CD4-positive, alpha-beta T cell (primary cell): ENCODE data around the gene MAP3K19. TPM values are rescaled to one million over a fixed set of nuclear protein-coding genes. Genes with fewer than 3 reads are reported as not detected.

Experiments used
- ATAC-seq: fragments of 200-7000 bp; cut with Tn5 transposase; one replicate; pipeline ENCODE4 v1.10.0; 2022; ENCODE audit warnings: mild to moderate bottlenecking; ENCODE audit not compliant: poor library complexity
- CTCF ChIA-PET: fragments of 350-600 bp; sonication (Branson Sonifier 250); formaldehyde crosslinking; loops from one replicate; lab custom pipeline; 2021; ENCODE audit warnings: antibody characterized with exemption, inconsistent platforms; lab: Charles Lee
- POLR2A ChIA-PET: fragments of 350-600 bp; sonication (Branson Sonifier 250); formaldehyde crosslinking; loops from one replicate; lab custom pipeline; 2021; ENCODE audit warnings: antibody characterized with exemption, inconsistent platforms; lab: Charles Lee
- DNase-seq, 14 experiments: peaks; one replicate each; pipeline ENCODE4 v3.0.0-alpha.2; 2013 to 2020; ENCODE audit warnings: mixed read lengths in 2 of 14
- H3K27ac ChIP-seq, 2 donors: one replicate each; pipeline versions ENCODE4 v1.5.1 to v1.7.0; 2013; ENCODE audit warnings: low read length in 2 of 2, low read depth in 1 of 2, mild to moderate bottlenecking in 1 of 2
- H3K27me3 ChIP-seq, 2 experiments: 1 replicate in 1 of 2; 2 replicates in 1 of 2; pipeline versions ENCODE4 v1.6.1 to v1.7.0; 2013; ENCODE audit warnings: low read length in 2 of 2, control low read depth in 1 of 2, mild to moderate bottlenecking in 1 of 2, moderate library complexity in 1 of 2; ENCODE audit not compliant: insufficient read depth in 2 of 2, control insufficient read depth in 1 of 2
- H3K36me3 ChIP-seq: one replicate; pipeline ENCODE4 v1.6.1; 2013; ENCODE audit warnings: low read length, control low read depth; ENCODE audit not compliant: insufficient read depth
- H3K4me1 ChIP-seq: one replicate; pipeline ENCODE4 v1.6.1; 2013; ENCODE audit warnings: low read length, control low read depth; ENCODE audit not compliant: insufficient read depth
- H3K4me3 ChIP-seq: one replicate; pipeline ENCODE4 v1.5.1; 2013; ENCODE audit warnings: mild to moderate bottlenecking, low read length, moderate library complexity
- H3K9me3 ChIP-seq, 2 experiments: 1 replicate in 1 of 2; 2 replicates in 1 of 2; pipeline versions ENCODE4 v1.6.1 to v1.7.0; 2013; ENCODE audit warnings: low read length in 2 of 2, mild to moderate bottlenecking in 2 of 2, control low read depth in 1 of 2, moderate library complexity in 1 of 2; ENCODE audit not compliant: control insufficient read depth in 1 of 2, insufficient read depth in 1 of 2
- H3K27ac Mint-ChIP-seq: one replicate; pipeline ENCODE4 v1.8.0; 2020; ENCODE audit warnings: mixed read lengths
- H3K27me3 Mint-ChIP-seq: one replicate; pipeline ENCODE4 v1.8.0; 2021; ENCODE audit warnings: mixed read lengths
- H3K36me3 Mint-ChIP-seq: one replicate; pipeline ENCODE4 v1.8.0; 2021; ENCODE audit warnings: low read depth, mixed read lengths
- H3K4me1 Mint-ChIP-seq: one replicate; pipeline ENCODE4 v1.8.0; 2021; ENCODE audit warnings: low read depth, mixed read lengths
- H3K4me3 Mint-ChIP-seq: one replicate; pipeline ENCODE4 v1.8.0; 2020; ENCODE audit warnings: mild to moderate bottlenecking, mixed read lengths
- H3K9me3 Mint-ChIP-seq: one replicate; pipeline ENCODE4 v1.8.0; 2020; ENCODE audit warnings: mixed read lengths
- intact Hi-C, 2 experiments: fragments of 100-400 bp; cut with DNase I in 1 of 2; cut with micrococcal nuclease in 1 of 2; formaldehyde crosslinking; loops; one replicate each; pipeline versions ENCODE4 v1.15.1 to v1.9.0; 2023 to 2025; cut with DNase I, micrococcal nuclease
- total RNA-seq, 174 experiments: library from RNA in 2 of 174; stranded (reverse) in 2 of 174; gene quantifications; one replicate each; pipeline ENCODE4 v1.2.3 and lab custom pipeline; 2021 to 2026
- TF ChIP-seq, protein P1 (sequence below): fragments of 200-600 bp; IDR thresholded peaks from one replicate; pipeline ENCODE4 v1.8.0; 2022; ENCODE audit warnings: antibody characterized with exemption, mild to moderate bottlenecking

The MAP3K19 gene
- total RNA-seq, 2 experiments from 2014 or later, result not detected

DNA sequence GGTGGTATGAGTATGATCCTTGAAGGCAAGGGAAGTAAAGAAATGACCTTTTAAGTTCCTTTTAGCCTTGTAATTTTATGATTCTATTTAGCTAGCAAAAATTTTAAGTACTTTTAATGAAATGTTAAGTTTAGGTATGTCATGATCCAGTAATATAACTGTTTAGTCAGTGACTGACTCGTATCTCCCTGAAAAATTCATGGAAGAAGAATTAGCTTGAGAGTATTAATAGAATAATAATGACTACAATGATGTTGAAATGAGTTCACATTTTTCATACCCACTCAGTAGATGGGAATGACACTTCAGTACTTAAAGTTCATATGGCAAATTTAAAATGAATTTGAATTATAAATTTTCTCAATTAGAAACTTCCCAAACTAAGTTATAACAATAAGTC is 19.5 kb upstream of the MAP3K19 start:
- CTCF ChIA-PET, result no interaction called here
- DNase-seq, result no peak
- peak overlapping the region; percentile 28 for H3K27ac Mint-ChIP-seq
- intact Hi-C loops, result no loop called here
- H3K4me1 Mint-ChIP-seq, result peaks cover 71% of the 10 kb centered on the region
- no peaks in the 10 kb centered on the region for H3K27me3 Mint-ChIP-seq
- H3K4me3 Mint-ChIP-seq, result no peak overlapping the region
- H3K36me3 ChIP-seq, result peaks cover 23% of the 10 kb centered on the region
- H3K27ac ChIP-seq, result no peak overlapping the region
- H3K4me3 ChIP-seq, result no peak overlapping the region
- H3K27me3 ChIP-seq, result no peaks in the 10 kb centered on the region
- TF ChIP-seq, protein P1, sequence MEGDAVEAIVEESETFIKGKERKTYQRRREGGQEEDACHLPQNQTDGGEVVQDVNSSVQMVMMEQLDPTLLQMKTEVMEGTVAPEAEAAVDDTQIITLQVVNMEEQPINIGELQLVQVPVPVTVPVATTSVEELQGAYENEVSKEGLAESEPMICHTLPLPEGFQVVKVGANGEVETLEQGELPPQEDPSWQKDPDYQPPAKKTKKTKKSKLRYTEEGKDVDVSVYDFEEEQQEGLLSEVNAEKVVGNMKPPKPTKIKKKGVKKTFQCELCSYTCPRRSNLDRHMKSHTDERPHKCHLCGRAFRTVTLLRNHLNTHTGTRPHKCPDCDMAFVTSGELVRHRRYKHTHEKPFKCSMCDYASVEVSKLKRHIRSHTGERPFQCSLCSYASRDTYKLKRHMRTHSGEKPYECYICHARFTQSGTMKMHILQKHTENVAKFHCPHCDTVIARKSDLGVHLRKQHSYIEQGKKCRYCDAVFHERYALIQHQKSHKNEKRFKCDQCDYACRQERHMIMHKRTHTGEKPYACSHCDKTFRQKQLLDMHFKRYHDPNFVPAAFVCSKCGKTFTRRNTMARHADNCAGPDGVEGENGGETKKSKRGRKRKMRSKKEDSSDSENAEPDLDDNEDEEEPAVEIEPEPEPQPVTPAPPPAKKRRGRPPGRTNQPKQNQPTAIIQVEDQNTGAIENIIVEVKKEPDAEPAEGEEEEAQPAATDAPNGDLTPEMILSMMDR, result no peak
- POLR2A ChIA-PET, result no interaction called here
- H3K9me3 Mint-ChIP-seq, result peaks cover 2% of the 10 kb centered on the region
- peaks cover 4 to 5% of the 10 kb centered on the region in 2 experiments for H3K9me3 ChIP-seq
- ATAC-seq, result no peak
- peaks cover 81% of the 10 kb centered on the region for H3K36me3 Mint-ChIP-seq
- H3K4me1 ChIP-seq, result no peaks in the 10 kb centered on the region

DNA sequence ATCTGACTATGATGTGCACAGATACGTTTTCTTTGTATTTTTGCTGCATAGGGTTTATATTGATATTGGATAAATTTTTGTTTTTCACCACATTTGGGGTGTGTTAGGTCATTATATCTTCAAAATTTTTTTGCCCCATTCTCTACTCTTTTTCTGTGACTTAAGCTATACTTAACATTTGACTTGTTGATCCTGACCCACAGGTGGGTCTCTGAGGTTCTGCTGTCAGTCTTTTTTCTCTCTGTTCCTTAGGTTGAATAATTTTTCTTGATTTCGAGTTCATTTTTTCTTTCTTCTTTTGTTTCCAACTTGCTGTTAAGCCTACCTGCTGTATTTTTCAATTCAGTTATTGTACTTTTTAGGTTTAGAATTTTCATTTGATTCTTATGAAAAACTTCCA is 16.9 kb upstream of the MAP3K19 start:
- H3K36me3 ChIP-seq, result peaks cover 29% of the 10 kb centered on the region
- no peak overlapping the region for H3K27ac Mint-ChIP-seq
- peaks cover 88% of the 10 kb centered on the region for H3K36me3 Mint-ChIP-seq
- intact Hi-C loops, result no loop called here
- H3K27me3 ChIP-seq, result no peaks in the 10 kb centered on the region
- DNase-seq (no peak), ATAC-seq (no peak)
- H3K27ac ChIP-seq, result no peak overlapping the region
- H3K9me3 Mint-ChIP-seq, result peaks cover 2% of the 10 kb centered on the region
- TF ChIP-seq, protein P1, result no peak
- H3K27me3 Mint-ChIP-seq, result no peaks in the 10 kb centered on the region
- no peaks in the 10 kb centered on the region for H3K9me3 ChIP-seq
- no peaks in the 10 kb centered on the region for H3K4me1 ChIP-seq
- CTCF ChIA-PET, result no interaction called here
- POLR2A ChIA-PET, result no interaction called here
- peaks cover 77% of the 10 kb centered on the region for H3K4me1 Mint-ChIP-seq
- no peak overlapping the region for H3K4me3 ChIP-seq
- no peak overlapping the region for H3K4me3 Mint-ChIP-seq

DNA sequence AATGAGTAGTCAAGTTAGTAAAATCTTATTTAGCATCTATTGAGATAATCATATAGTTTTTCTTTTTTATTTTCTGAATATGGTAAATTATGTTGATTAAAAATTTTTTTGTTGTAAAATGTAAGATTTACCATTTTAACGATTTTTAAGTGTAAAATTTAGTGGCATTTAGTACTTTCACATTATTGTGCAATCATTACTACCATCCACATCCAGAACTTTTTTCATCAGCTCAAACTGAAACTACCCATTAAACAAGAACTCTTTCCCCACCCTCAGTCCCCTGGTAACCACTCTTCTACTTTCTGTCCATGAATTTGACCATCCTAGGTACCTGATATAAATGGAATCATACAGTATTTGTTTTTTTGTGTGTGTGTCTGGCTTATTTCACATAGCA is 16.0 kb upstream of the MAP3K19 start:
- Mint-ChIP-seq H3K4me1 (peaks cover 77% of the 10 kb centered on the region), H3K27ac (no peak overlapping the region), H3K4me3 (peak overlapping the region; percentile 51), H3K9me3 (peaks cover 2% of the 10 kb centered on the region), H3K27me3 (no peaks in the 10 kb centered on the region), H3K36me3 (peaks cover 89% of the 10 kb centered on the region)
- Histone ChIP-seq H3K27ac (no peak overlapping the region), H3K27me3 (no peaks in the 10 kb centered on the region), H3K4me1 (no peaks in the 10 kb centered on the region), H3K4me3 (no peak overlapping the region), H3K36me3 (peaks cover 33% of the 10 kb centered on the region), H3K9me3 (no peaks in the 10 kb centered on the region)
- ChIA-PET CTCF (no interaction called here), POLR2A (no interaction called here)
- intact Hi-C loops, result no loop called here
- ATAC-seq, result no peak
- TF ChIP-seq, protein P1, result no peak
- no peak for DNase-seq
